ENCODE measurements around the gene STIMATE. TPM values are rescaled to one million over a fixed set of nuclear protein-coding genes. Genes with fewer than 3 reads are reported as not detected.

Gene STIMATE
- total and polyA plus RNA-seq, 10 of the 15 experiments (the other 5 are each of a cell fraction or from before 2014, with no cell fraction given) = 0.24 to 24.1 (median 15.4) TPM

- TF ChIP-seq SIN3A (IDR thresholded peaks at IDR 0.05; ENCODE audit: low read depth, low read length) (no peak), EP300 (IDR thresholded peaks at IDR 0.05; ENCODE audit: borderline replicate concordance in 1 of 2, control insufficient read depth in 1 of 2, low read depth in 2 of 2, low read length in 2 of 2) (no peak), FOXM1 (IDR thresholded peaks at IDR 0.05; ENCODE audit: low read depth, low read length) (no peak), ZNF384 (IDR thresholded peaks at IDR 0.05; ENCODE audit: borderline replicate concordance, low read depth, low read length) (no peak), CUX1 (IDR thresholded peaks at IDR 0.05; ENCODE audit: insufficient replicate concordance, low read depth, low read length) (no peak)
- TF ChIP-seq, protein P1, sequence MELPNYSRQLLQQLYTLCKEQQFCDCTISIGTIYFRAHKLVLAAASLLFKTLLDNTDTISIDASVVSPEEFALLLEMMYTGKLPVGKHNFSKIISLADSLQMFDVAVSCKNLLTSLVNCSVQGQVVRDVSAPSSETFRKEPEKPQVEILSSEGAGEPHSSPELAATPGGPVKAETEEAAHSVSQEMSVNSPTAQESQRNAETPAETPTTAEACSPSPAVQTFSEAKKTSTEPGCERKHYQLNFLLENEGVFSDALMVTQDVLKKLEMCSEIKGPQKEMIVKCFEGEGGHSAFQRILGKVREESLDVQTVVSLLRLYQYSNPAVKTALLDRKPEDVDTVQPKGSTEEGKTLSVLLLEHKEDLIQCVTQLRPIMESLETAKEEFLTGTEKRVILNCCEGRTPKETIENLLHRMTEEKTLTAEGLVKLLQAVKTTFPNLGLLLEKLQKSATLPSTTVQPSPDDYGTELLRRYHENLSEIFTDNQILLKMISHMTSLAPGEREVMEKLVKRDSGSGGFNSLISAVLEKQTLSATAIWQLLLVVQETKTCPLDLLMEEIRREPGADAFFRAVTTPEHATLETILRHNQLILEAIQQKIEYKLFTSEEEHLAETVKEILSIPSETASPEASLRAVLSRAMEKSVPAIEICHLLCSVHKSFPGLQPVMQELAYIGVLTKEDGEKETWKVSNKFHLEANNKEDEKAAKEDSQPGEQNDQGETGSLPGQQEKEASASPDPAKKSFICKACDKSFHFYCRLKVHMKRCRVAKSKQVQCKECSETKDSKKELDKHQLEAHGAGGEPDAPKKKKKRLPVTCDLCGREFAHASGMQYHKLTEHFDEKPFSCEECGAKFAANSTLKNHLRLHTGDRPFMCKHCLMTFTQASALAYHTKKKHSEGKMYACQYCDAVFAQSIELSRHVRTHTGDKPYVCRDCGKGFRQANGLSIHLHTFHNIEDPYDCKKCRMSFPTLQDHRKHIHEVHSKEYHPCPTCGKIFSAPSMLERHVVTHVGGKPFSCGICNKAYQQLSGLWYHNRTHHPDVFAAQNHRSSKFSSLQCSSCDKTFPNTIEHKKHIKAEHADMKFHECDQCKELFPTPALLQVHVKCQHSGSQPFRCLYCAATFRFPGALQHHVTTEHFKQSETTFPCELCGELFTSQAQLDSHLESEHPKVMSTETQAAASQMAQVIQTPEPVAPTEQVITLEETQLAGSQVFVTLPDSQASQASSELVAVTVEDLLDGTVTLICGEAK (IDR thresholded peaks at IDR 0.05; ENCODE audit: borderline replicate concordance) = no peak
These were observed 69.4 kb downstream of the STIMATE start (continued) for GRCh38 chr3:52827866-52828376.

All from GM12878 (cell line).